Neural cell (in vitro differentiated cells): ENCODE results near the gene ATP6V1F.

ENCODE experiments used
- CTCF ChIP-seq: fragments of 450-650 bp; IDR thresholded peaks from 2 replicates; pipeline ENCODE4 v1.5.1; 2014; ENCODE audit warnings: antibody characterized with exemption, mild to moderate bottlenecking, moderate library complexity; ENCODE audit not compliant: poor library complexity, severe bottlenecking
- POLR2AphosphoS5 ChIP-seq: IDR thresholded peaks from 2 replicates; pipeline ENCODE4 v1.6.1; 2012

- TF ChIP-seq CTCF (no peak), POLR2AphosphoS5 (no peak)
Observed at GRCh38 chr7:128856001-128856718, 6.5 kb upstream of the ATP6V1F start.
